ENCODE measurements around the gene FAM118A. TPM values are rescaled to one million over a fixed set of nuclear protein-coding genes. Genes with fewer than 3 reads are reported as not detected.

The FAM118A gene
- polyA plus RNA-seq, 3 donors = 20.0 to 423 (median 27.9) TPM

DNA sequence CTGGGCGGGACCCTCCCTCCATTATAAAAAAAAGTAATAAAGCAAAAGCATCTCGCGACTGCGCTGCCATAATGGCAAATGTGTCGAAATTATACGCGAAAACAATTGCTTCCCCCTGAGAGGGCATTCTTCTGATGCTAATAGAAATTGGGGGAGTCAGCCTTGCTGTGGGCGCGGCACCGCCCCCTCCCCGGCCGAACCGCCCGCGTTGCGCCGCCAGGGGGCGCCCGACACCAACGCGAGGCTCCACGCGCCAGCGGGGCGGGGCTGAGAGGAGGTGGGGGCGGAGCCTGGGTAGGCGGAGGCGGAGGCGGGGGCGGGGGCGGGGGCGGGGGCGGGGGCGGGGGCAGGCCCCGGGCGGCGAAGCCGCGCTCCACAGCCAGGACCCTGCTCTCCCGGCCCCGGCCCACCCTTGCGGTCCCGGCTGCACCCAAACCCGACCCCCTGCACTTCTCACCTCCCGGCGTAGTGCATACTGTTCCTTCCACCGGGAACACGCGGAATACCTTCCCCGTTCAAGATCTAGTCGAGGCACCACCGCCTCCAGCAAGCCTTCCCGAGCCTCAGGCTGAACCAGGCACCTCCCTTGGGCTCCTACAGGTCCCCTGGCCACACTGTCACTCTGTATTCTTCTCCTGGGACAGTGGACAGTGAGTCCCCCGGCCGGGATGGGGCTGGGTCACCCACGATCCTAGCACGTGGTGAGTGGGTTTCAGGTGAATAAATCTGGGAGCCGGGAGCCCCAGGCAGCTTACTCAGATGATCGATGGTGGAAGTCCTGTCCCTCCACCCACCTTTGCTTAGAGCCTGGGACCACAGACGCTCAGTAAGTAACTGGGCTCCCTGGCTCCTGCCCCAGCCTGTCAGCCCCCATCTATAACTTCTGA is 40.5 kb upstream of the FAM118A start:
- H3K9me3 ChIP-seq (replicated peaks in 1 of 2; ENCODE audit: control insufficient read depth in 1 of 2, insufficient read depth in 1 of 2, low read length in 2 of 2) = no peaks in the 10 kb centered on the region
- TF ChIP-seq, protein P1, sequence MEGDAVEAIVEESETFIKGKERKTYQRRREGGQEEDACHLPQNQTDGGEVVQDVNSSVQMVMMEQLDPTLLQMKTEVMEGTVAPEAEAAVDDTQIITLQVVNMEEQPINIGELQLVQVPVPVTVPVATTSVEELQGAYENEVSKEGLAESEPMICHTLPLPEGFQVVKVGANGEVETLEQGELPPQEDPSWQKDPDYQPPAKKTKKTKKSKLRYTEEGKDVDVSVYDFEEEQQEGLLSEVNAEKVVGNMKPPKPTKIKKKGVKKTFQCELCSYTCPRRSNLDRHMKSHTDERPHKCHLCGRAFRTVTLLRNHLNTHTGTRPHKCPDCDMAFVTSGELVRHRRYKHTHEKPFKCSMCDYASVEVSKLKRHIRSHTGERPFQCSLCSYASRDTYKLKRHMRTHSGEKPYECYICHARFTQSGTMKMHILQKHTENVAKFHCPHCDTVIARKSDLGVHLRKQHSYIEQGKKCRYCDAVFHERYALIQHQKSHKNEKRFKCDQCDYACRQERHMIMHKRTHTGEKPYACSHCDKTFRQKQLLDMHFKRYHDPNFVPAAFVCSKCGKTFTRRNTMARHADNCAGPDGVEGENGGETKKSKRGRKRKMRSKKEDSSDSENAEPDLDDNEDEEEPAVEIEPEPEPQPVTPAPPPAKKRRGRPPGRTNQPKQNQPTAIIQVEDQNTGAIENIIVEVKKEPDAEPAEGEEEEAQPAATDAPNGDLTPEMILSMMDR (IDR thresholded peaks at IDR 0.05) = peak; percentile 93
- H4K20me1 ChIP-seq (ENCODE audit: insufficient read depth, low read length) = no peaks in the 10 kb centered on the region
- Mint-ChIP-seq H3K27ac (peak overlapping the region; percentile 35 to 85 (median 56)), H3K4me3 (peak overlapping the region; percentile 88 to 93), H3K9me3 (peaks cover 0 to 2% (median 0%) of the 10 kb centered on the region in 7 donors), H3K27me3 (ENCODE audit: low read depth in 3 of 3) (peaks cover 13 to 23% (median 15%) of the 10 kb centered on the region in 3 donors), H3K4me1 (peaks cover 42% of the 10 kb centered on the region), H3K36me3 (peaks cover 0 to 2% of the 10 kb centered on the region in 2 donors)
- 2% methylated on average over 25 of the region's 60 CpGs for WGBS (ENCODE audit: insufficient coverage)
- intact Hi-C loops (cut with micrococcal nuclease) = loop anchor here (2.0 to 5.0 kb wide), 4 partner anchors 28 to 283 kb away; partner anchors contain the start of gene KIAA0930 (in 1 of the 2)
- H2AFZ ChIP-seq (ENCODE audit: insufficient read depth, low read depth, low read length, poor library complexity, severe bottlenecking) = peak overlapping the region; percentile 99
- peak overlapping the region; percentile 65 to 93 (median 68) for H3K4me3 ChIP-seq (replicated peaks in 1 of 3; ENCODE audit: low read depth in 2 of 3, low read length in 3 of 3)
- H3K9ac ChIP-seq (ENCODE audit: insufficient read depth, low read length, poor library complexity, severe bottlenecking) = peak overlapping the region; percentile 53
- H3K27me3 ChIP-seq (ENCODE audit: control insufficient read depth in 2 of 2, insufficient read depth in 2 of 2, low read length in 2 of 2) = peaks cover 0 to 4% of the 10 kb centered on the region in 2 donors
- peak overlapping the region; percentile 18 to 68 for H3K27ac ChIP-seq (ENCODE audit: low read depth in 1 of 2, low read length in 2 of 2)
- H3K4me1 ChIP-seq (ENCODE audit: control insufficient read depth in 1 of 2, insufficient read depth in 2 of 2, low read length in 2 of 2) = peaks cover 44 to 47% of the 10 kb centered on the region in 2 donors
- H3K79me2 ChIP-seq (ENCODE audit: insufficient read depth, low read length) = no peaks in the 10 kb centered on the region
- H3K4me2 ChIP-seq (replicated peaks; ENCODE audit: extremely low read depth, low read length, poor library complexity, severe bottlenecking) = peak overlapping the region; percentile 100
- peak; percentile 72 to 86 (median 80) for DNase-seq
- H3K36me3 ChIP-seq (replicated peaks in 1 of 2; ENCODE audit: control insufficient read depth in 1 of 2, insufficient read depth in 2 of 2, low read length in 2 of 2) = no peaks in the 10 kb centered on the region

Measured in CD14-positive monocyte (primary cell).